GM21423 (cell line): Measurements from ENCODE around the gene G6PD.
"Not testable (repeated sequence)": the region's sequence is repeated elsewhere in the genome, so short reads cannot be mapped to it uniquely, and the experiment has no call there.

ENCODE experiments used
- ATAC-seq: cut with Tn5 transposase; IDR thresholded peaks from one replicate; pipeline ENCODE4 v1.9.1; 2021; ENCODE audit warnings: mild to moderate bottlenecking, moderate library complexity; ENCODE audit not compliant: unreplicated experiment

G6PD gene

GRCh38 chrX:154545673-154546274 is 872 bp downstream of the G6PD start:
- ATAC-seq, result no peak

GRCh38 chrX:154542723-154543424 is 3.8 kb downstream of the G6PD start:
- no peak for ATAC-seq

GRCh38 chrX:154541896-154542722 is 4.5 kb downstream of the G6PD start:
- ATAC-seq, result no peak

GRCh38 chrX:154541589-154541895 is 5.1 kb downstream of the G6PD start:
- no peak for ATAC-seq

GRCh38 chrX:154540897-154541535 is 5.6 kb downstream of the G6PD start:
- no peak for ATAC-seq

GRCh38 chrX:154540365-154540764 is 6.3 kb downstream of the G6PD start:
- ATAC-seq, result not testable (repeated sequence)

GRCh38 chrX:154539077-154539476 is 7.6 kb downstream of the G6PD start:
- no peak for ATAC-seq

GRCh38 chrX:154535892-154536291 is 10.8 kb downstream of the G6PD start:
- ATAC-seq, result no peak

- peak; percentile 81 for ATAC-seq
Observed at GRCh38 chrX:154534526-154535322, 11.9 kb downstream of the G6PD start.

- no peak for ATAC-seq
Observed at GRCh38 chrX:154532690-154533089, 14.0 kb downstream of the G6PD start.

GRCh38 chrX:154531626-154532025 is 15.0 kb downstream of the G6PD start:
- ATAC-seq, result no peak

GRCh38 chrX:154530286-154530685 is 16.4 kb downstream of the G6PD start:
- no peak for ATAC-seq

- no peak for ATAC-seq
Observed at GRCh38 chrX:154529206-154529612, 17.4 kb downstream of the G6PD start.

- no peak for ATAC-seq
Observed at GRCh38 chrX:154526901-154527675, 19.6 kb downstream of the G6PD start.

GRCh38 chrX:154525606-154526490 is 20.8 kb downstream of the G6PD start:
- ATAC-seq, result no peak

- no peak for ATAC-seq
Observed at GRCh38 chrX:154519389-154519788, 27.3 kb downstream of the G6PD start.

GRCh38 chrX:154517101-154517781 is 29.4 kb downstream of the G6PD start:
- no peak for ATAC-seq

GRCh38 chrX:154516656-154517100 is 30.0 kb downstream of the G6PD start:
- no peak for ATAC-seq
